Daoy (cell line): ENCODE results near the gene DMRTC2. TPM values are rescaled to one million over a fixed set of nuclear protein-coding genes. Genes with fewer than 3 reads are reported as not detected.

Experiments
- DNase-seq: peaks from one replicate; pipeline ENCODE4 v3.0.0-alpha.2; 2015; ENCODE audit warnings: low read depth
- total RNA-seq: library from RNA; depleted of rRNA; stranded (reverse); fragments of >200 nt; shearing (Covaris generic); gene quantifications from 2 replicates; pipeline ENCODE4 v1.2.3, GENCODE V29; 2014; rRNA removed

The DMRTC2 gene
- total RNA-seq, result not detected in 2 replicates

DNA sequence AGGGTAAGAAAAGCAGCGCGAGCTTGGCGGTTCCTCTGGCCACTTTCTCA is at the start of gene DMRTC2:
Gene DMRTC2, plus strand, starts transcription at position 42 of the 50 bp plus-strand sequence. CDS start 2,387 bp downstream, outside the sequence.
- DNase-seq, result no peak

DNA sequence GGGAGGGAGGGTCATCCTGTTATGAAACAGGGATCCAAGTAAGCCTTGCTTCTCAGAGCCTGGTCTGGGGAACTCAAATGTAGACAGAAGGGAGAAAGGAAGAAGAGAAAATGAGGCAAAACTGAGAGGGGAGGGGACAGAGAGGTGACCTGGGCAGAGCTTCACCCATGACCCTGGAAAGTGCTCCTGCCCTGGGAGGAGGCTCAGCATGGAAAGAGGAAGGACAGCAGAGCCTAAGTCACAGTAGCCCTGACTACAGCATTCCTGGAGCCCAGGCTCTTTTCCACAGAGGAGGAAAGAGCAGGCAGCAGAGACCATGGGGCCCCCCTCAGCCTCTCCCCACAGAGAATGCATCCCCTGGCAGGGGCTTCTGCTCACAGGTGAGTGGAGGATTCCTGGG is 48.5 kb upstream of the DMRTC2 start, which contains the start of gene CEACAM3:
Gene CEACAM3, plus strand, starts transcription at position 226 of the 400 bp plus-strand sequence. Its CDS starts 91 bp downstream, at position 317.
- no peak for DNase-seq

DNA sequence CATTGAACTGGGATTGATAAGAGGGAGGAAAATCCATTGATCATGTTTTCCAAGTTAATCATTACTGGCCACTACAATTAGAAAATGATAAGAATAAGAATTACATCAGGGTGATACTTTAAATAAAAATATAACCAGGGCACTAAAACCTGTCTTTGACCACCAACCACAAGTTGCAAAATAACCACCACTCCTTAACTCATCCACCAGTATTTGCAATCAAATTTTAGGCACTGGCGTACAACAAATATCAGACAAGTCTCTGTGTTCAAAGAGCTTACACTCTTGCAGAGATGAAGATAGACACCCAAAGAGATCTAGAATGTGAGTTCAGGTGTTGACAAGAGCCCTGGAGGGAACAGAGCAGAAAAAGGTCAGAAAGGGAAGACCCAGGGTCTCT is 47.9 kb upstream of the DMRTC2 start:
- DNase-seq, result no peak

DNA sequence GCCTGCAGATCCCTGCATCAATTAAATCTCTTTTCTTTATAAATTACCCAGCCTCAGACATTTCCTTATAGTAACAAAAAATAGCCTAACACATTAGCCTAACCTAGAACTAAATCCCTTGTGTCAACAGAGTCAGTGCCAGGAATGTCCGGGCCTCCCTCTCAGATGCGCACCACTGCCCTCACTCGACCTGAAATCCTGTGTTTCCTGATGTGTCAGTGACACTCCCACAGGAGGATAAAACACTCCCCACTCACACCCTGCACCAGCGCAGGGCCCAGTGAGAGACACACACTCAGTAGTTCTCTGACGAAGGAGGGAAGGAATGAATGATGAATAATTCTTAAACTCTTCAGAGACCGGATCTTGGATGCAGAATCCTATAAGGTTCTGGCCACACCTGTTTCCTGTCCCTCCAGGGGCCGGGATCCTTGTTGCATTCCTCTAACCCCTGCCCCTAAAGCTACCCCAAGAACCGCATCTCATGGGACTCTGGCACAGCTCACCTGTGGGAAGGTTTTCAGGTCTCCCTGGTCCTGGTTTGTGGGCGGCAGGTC is 45.3 kb upstream of the DMRTC2 start:
- no peak for DNase-seq

DNA sequence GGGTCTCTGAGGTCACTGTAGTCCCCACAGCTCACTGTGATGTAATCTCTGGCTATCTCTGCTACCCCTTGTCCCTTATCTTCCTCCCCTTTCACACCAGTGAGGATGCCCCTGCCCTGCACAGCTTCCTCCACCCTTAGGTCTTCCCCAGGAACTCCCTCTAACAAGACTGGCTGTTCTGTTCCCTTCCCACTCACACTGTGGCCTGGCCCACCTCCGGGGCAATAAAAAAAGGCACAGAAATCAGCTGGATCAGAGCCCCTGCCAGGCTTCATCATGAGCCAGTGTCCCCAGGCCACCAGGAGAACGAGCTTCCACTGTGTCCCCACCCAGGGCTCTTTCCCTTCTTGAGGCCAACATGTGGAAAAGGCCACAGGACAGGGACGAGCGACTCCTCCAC is 43.8 kb upstream of the DMRTC2 start:
- DNase-seq, result no peak

DNA sequence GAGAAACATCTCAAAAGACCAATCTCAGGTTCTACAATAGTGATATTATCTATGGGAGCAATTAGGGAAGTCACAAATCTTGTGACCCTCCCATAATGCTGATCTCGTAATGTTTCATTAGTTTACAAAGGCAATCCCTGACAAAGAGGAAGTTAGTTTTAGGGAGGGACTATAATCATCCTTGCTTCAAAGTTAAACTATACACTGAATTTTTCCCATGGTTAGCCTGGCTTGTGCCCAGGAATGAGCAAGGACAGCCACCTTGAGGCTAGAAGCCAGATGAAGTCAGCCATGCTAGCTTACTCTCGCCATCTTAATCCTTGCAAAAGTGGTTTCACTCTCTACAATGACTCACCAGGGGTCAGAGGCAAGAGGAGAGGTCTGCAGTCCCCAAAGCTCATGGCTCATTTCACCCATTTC is 43.0 kb upstream of the DMRTC2 start:
- peak; percentile 44 for DNase-seq

DNA sequence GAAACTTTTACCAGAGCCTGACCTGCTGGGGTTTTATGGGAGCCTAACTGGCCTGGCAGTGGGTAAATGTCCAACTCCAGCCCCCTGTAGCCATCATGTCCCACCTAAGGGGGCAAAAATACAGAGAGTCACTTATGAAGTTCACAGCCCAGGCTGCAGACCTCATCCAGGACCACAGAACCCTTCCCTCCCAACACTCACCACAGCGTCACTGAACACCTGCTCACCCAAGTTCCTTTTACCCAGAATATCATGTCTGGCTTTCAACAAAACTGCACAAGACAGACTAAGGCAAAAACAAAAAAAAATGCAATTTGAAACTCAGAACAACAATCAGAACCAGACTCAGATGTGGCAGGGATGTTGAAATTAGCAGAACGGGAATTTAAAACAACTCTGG is 42.1 kb upstream of the DMRTC2 start:
- no peak for DNase-seq

DNA sequence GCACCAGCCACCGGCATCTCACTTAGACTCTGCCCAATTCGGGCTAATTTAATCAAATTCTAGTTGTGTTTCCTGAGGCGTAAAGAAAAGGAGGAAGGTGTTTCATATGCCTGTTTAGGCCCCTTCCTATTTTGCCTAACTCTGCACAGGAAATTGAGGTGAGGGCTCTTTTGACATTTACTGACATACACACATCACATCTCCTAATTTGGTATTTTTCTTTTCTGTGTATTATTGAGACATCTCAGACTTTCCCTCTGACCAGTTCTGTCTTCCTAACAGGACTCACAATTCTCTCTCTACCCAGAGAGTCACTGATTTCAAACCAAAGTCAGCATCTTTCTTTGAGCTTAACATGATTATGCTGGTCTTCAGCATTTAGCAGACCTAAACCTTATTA is 40.5 kb upstream of the DMRTC2 start:
- no peak for DNase-seq

DNA sequence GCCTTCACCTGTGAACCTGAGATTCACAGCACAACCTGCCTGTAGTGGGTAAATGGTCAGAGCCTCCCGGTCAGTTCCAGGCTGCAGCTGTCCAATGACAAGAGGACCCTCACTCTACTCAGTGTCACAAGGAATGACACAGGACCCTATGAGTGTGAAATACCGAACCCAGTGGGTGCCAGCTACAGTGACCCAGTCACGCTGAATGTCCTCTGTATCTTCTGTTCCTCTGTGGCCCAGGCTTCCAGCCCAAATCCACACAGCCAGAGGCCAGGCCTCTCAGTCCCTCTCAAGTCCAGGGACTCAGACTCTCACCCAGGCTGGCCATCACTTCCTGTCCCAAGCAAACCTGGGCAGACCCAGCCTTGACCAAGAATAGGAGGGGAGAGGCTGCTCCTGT is 37.7 kb upstream of the DMRTC2 start:
- no peak for DNase-seq

DNA sequence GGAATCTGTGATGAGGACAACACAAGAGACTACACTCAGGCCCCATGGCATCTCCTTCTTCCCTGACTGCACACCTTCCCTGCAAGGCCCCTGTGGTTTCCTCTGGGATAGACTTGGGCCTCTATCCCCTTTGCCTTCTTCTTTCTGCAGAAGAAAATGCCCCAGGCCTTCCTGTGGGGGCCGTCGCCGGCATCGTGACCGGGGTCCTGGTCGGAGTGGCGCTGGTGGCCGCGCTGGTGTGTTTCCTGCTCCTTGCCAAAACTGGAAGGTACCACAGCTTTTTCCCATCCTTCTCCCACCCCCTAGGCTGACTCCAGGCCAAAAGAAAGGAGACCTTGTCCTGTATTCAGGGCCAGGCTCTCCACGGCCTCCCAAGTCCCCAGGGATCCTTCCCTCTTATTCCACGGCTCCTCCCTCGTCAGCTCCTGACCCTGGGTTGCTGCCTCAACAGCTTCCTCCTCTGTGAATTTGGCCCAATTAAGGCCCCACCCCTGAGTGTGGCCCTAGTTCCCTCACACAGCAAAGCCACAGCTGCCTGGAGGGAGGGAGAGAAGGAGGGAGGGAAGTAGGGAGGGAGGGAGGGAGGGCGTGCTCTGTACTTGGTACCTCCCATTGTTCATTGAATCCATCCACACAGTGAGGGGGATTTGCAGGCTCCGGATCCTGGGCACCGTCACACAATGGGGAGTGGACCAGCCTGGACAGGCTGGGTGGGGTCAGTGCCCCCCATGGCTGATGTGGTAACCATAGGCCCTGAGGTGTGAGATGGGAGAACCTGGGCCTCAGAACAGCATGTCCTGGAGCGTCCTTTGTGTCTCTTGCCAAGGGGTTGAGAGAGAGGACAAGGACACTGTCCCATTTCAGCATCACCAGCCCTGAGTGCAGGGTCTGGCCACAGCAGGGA is 35.9 kb upstream of the DMRTC2 start:
- no peak for DNase-seq

DNA sequence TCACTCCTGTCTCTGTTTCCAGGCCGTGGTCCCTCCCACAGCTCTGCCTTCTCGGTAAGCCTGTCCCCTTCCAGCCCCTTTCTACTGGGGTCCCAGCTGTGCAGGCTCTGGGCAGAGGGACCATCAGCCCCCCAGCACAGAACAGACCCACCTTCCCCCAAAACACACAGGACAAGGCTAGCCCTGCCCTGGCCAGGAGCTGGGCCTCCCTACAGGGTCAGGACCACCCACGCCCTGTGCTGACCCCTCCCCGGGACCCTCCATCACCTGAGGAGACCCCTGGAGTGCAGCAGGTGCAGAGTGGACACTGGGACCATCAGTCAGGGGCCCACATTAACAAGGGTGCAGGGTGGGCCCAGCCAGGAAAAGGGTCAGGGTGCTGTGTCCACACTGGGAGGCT is 34.5 kb upstream of the DMRTC2 start:
- DNase-seq, result no peak

DNA sequence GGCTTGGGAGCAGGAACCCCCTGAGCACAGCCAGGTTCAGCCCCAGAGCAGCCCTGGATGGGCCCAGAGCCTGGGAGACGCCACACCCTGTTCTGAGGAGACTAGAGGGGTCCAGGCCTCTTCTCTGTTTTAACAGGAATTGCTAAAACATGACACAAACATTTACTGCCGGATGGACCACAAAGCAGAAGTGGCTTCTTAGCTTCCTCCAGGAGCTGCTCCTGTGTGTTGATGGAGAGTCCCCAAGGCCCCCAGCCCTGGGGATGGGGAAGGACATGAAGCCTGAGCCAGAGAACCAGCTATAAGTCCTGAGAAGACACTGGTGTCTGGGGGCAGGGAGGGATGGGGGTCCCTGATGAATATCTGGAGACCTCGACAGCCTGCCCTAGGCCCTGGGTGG is 33.8 kb upstream of the DMRTC2 start:
- DNase-seq, result no peak

DNA sequence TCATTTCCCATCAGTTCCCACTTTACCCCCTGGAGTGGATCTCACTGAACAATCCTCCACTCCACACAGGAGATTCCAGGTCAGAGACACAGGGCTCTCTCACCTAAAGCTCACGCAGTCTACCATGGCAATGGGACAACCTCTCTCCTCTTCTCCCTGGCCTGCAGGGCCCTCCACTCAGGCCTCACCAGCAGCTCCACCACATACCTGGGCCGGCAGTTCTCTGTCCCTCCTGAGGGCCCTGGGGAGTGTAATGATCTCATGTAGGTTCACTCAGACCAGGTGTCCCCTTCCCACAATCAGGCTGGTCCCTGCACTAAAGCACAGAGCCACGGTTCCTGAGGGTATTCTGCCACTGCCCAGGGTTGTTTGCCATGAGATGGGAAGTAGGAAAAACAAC is 32.9 kb upstream of the DMRTC2 start:
- DNase-seq, result no peak

DNA sequence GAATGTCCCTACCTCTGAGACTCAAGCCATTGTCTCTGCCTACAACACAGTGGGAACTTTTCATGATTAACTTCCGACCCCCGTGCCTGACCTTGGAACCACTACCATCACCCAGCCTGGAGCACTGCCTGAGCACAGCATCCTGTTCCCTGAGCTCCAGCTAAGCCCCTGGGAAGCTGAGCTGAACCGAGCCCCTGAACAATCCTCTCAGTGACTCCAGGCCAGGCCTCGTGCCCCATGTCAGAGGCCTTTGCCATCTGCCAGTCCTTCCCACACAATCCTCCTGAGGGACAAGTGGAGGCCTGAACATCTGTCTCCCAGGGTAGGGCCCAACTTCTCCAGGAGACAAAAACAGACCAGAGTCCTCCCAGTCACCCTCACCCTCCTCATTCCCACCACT is 30.9 kb upstream of the DMRTC2 start:
- no peak for DNase-seq

DNA sequence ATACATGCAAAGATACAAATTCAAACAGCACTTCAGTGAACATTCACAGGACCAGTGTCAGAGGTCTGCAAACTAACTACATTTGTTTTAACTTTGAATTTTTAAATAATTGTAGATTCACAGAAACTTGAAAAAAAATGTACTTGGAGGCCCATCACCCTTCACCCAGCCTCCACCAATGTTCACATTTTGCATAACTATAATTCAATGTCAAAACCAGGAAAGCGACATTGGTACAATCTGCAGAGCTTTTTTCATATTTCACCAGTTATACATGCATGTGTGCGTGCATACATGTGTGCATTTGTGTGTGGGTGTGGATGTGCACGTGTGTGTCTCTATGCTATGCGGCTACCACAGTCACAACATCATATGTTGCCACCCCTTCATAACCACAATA is 29.5 kb upstream of the DMRTC2 start:
- DNase-seq, result no peak

DNA sequence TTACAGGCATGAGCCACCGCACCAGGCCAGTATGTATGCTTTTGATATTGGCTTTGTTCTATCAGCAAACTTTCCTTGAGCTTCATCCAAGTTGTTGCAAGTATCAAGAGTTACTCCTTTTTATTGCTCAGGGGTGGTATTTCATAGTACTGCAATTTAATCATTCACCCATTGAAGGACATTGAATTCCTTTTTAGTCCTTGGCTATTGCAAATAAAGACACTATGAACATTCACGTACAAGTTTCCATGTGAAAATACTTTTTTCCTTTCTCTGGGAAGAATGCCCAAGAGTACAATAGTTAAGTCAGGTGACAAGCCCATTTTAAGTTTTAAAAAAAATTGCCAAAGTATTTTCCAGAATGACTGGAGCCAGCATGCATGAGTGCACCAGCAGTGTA is 28.1 kb upstream of the DMRTC2 start:
- DNase-seq, result no peak

DNA sequence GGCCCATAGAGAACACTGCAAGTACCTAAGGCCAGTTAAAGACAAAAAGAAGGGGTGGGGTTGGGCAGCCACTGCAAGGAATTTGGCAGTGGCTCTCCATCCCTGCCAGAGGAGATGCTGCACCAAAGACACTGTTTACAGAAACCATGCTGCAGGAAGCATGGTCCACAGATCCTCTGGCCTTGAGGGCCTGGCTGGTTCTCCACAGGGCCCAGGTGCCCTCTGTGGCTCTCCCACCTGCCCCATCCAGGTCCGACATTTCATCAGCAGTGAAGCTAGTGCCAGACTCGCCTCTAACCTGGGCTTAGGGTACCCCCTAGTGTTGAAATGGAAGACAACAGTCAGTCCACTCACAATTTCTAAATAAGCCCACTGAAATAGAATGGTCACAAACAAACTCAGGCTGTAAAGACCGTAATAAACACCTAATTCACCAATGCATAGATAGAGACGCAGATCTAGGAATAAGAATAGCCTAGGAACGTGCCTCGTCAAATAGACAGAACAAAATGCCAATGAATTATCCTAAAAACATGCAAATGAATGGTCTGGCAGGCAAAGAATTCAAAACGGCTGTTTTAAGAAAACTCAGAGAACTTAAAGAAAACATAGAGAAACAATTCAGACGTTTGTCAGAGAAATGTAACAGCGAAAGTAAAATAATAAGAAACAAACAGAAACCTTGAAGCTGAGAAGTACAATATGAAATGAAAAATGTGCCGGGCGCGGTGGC is 23.7 kb upstream of the DMRTC2 start:
- peak; percentile 66 for DNase-seq

DNA sequence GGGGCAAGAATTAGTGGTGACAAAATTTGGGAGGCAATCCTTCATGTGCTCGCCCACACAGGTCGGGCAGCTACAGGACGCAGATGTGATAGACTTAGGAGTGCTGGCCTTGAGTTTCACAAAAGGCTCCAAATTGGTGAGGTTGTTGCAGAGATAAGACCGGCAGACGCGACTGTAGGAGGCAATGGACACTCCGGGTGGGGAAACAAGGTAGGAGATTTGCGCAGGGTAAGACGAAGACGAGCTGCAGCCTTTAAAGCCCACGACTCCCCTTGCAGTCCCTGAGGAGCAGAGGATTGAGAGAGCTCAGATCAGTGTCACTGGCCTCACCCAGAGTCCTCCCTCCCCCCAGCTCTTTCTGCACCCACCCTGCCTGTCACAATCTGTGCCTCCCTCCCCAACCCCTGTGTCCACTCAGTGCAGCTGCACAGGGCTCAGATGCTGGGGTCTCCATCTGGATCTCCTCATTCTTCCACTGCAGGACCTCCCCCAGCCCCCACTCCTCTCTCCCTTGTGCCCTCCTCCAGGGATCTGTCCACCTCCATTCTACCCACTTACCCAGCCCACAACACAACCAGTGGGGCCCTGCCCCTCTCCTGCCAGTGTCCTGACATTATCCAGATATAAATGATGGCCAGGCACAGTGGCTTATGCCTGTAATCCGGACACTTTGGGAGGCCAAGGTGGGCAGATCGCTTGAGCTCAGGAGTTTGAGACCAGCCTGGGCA is 6.7 kb upstream of the DMRTC2 start:
- no peak for DNase-seq

DNA sequence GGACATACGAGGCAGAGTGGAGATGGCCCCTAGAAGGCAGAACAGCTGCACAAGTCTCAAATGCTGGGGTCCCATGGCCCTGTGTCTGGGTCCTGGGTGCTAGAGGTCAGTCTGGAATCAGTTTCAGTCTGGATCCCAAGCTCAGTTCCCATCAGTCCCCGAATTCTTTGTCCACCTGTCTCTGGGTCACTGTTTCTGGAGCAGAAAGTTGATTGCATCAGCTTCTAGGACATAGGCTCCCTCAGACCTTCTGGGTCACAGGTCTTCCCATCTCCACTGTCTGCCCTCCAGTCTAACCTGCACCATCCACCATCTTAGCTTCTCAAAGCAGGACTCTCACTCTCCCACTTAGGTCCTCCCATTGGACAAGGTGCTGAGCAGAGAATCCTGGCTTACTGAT is 5.6 kb upstream of the DMRTC2 start:
- no peak for DNase-seq

DNA sequence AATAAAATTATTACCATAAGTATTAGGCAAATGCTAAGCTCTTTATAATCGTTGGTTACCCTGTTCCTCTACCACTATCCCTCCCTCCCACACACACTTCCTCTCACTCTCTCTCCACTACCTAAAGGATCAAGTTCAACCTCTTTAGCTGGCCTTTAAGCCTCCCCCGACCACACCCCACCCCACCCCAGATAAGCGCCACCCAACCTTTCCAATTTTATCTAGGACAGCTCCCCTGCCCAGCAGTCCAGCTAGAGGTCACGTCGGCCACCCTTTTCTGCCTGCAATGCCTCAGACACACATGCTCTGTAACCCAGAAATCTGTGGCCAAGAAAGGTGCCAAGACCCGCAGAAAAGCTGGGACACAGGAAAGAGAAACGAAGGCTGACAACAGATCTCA is 1.5 kb upstream of the DMRTC2 start:
- DNase-seq, result no peak

DNA sequence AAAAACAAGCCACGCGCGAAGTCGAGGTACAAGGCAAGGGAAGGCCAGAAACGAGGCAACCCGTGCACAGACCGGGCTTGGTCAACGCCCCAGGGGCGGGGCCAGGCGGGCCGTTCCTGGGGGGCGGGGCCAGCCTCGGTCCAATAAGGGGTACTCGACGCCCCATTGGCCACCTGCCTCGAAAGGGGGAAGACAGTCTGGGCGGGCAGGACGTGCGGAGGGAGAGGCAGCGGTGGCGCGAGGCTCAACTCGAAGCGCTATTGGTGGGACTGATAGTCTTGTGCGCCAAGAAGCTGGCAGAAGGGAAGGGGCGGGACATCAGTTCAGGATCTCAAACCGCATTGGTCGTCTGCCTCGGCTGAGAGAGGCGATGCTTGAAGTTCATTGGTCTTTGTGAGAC is 241 bp upstream of the DMRTC2 start, which contains the start of gene LYPD4:
Gene LYPD4, minus strand, starts transcription at position 83 of the 400 bp plus-strand sequence. CDS start 5,398 bp downstream, outside the sequence.
- no peak for DNase-seq

DNA sequence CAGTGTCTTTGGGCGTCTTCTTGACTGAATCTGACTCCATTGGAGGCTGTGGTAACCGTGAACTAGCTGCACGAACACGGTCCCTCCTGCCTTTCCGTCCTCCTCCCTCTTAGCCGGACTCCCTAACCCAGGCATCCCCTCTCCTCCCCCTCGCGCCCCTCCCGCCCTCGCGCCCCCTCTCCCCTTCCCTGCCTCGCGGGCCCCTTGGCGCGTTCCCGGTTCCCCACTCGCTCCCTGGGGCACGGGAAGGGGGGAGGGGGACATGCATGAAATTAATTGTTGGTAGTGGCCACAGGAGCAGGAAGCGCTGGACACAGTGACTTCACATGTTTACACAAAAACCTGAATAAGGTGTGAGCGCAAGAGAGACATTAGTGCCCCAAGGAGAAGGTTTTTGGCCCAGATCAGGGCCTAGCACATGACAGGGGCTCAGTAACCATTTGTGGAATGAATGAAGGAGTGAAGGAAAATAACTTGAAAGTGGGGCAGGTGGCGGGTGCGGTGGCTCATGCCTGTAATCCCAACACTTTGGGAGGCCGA is 279 bp downstream of the DMRTC2 start:
- no peak for DNase-seq
